Rectal smooth muscle tissue (tissue), 1 donor: Measurements from ENCODE around the gene CDKN1C.

ENCODE experiments used
- H3K27ac ChIP-seq: one replicate; pipeline ENCODE4 v1.7.0; 2013; ENCODE audit warnings: low read depth, low read length, inconsistent platforms
- H3K27me3 ChIP-seq: one replicate; pipeline ENCODE4 v1.7.0; 2013; ENCODE audit warnings: low read length; ENCODE audit not compliant: control insufficient read depth, insufficient read depth
- H3K36me3 ChIP-seq: one replicate; pipeline ENCODE4 v1.7.0; 2013; ENCODE audit warnings: low read length; ENCODE audit not compliant: control insufficient read depth, insufficient read depth
- H3K4me1 ChIP-seq: one replicate; pipeline ENCODE4 v1.7.0; 2013; ENCODE audit warnings: low read length; ENCODE audit not compliant: control insufficient read depth, insufficient read depth
- H3K4me3 ChIP-seq: one replicate; pipeline ENCODE4 v1.7.0; 2013; ENCODE audit warnings: low read length
- H3K9ac ChIP-seq: one replicate; pipeline ENCODE4 v1.7.0; 2013; ENCODE audit warnings: low read length

CDKN1C gene

GRCh38 chr11:2885678-2886081 is at the start of gene CDKN1C:
Gene CDKN1C, minus strand, starts transcription at chr11:2885775. Its CDS starts 319 bp downstream, at chr11:2885456.
- peak within 1 kb of the TSS; percentile 92 for H3K4me3 ChIP-seq
- no peaks in the 10 kb centered on the region for H3K27me3 ChIP-seq
- H3K27ac ChIP-seq: peak within 1 kb of the TSS; percentile 90
- H3K4me1 ChIP-seq: peaks cover 6% of the 10 kb centered on the region
- H3K36me3 ChIP-seq: no peaks in the 10 kb centered on the region
- H3K9ac ChIP-seq: peak within 1 kb of the TSS; percentile 49

- Histone ChIP-seq H3K4me1 (no peaks in the 10 kb centered on the region), H3K4me3 (no peak overlapping the region), H3K27me3 (peaks cover 4% of the 10 kb centered on the region), H3K27ac (no peak overlapping the region), H3K9ac (no peak overlapping the region), H3K36me3 (no peaks in the 10 kb centered on the region)
These were observed 49.1 kb upstream of the CDKN1C start for GRCh38 chr11:2934611-2935239.

DNA sequence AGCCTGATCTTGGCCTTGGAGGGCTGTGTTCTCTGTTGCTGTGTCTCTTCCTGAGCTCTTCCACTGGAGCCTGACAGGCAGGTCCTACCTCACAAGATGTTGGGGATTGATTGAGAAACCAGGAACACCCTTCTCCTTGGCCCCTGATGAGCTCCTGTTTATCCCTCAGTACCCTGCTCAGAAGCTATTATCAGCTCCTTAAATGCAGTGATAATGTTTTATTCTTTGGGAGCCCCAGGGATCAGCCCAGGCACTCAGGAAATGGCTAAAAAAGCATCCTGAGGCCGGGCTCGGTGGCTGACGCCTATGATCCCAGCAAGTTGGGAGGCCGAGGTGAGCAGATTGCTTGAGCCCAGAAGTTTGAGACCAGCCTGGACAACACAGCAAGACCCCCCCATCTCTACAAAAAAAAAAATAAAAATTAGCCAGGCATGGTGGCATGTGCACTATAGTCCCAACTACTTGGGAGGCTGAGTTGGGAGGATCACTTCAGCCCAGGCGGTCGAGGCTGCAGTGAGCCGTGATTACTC is 48.5 kb upstream of the CDKN1C start:
- no peaks in the 10 kb centered on the region for H3K36me3 ChIP-seq
- H3K27me3 ChIP-seq: peaks cover 5% of the 10 kb centered on the region
- no peaks in the 10 kb centered on the region for H3K4me1 ChIP-seq
- no peak overlapping the region for H3K27ac ChIP-seq
- no peak overlapping the region for H3K4me3 ChIP-seq
- H3K9ac ChIP-seq: no peak overlapping the region

DNA sequence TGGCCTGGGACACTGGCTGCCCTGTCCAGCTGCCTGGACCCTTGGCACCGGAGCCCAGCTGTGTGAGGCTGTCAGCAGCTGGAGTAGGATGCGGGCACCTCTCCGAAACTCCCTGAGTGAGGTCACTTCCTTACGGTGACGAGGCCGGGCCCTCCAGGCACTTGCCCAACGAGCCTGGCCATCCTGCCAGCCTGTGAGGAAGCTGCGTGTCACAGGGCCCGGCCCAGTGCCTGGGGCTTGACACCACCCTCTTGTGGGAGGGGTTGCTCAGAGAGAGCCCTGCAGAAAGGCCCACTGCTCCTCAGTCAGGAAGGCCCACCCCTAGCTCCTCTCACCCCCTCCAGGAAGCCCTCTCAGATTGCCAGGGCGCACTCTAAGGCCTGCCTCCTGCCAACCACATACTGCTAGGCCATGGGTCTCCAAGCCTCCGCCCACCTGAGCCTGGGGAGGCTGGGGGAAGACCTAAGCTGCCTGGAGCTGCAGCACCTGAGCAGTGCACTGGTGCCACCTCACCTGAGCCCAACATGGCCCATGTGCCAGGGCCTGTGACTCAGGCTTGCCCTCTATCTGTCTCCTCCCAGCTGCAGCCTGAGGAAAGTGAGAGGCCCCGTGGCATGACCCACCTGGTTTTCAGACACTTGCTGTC is 47.9 kb upstream of the CDKN1C start:
- H3K9ac ChIP-seq: no peak overlapping the region
- H3K27ac ChIP-seq: no peak overlapping the region
- no peaks in the 10 kb centered on the region for H3K36me3 ChIP-seq
- H3K27me3 ChIP-seq: peaks cover 5% of the 10 kb centered on the region
- H3K4me1 ChIP-seq: no peaks in the 10 kb centered on the region
- H3K4me3 ChIP-seq: no peak overlapping the region

GRCh38 chr11:2932850-2933251 is 47.3 kb upstream of the CDKN1C start:
- Histone ChIP-seq H3K4me3 (no peak overlapping the region), H3K4me1 (no peaks in the 10 kb centered on the region), H3K27me3 (peaks cover 5% of the 10 kb centered on the region), H3K9ac (no peak overlapping the region), H3K36me3 (no peaks in the 10 kb centered on the region), H3K27ac (no peak overlapping the region)

GRCh38 chr11:2931771-2932738 is 46.5 kb upstream of the CDKN1C start:
- Histone ChIP-seq H3K4me1 (no peaks in the 10 kb centered on the region), H3K9ac (no peak overlapping the region), H3K27ac (no peak overlapping the region), H3K27me3 (peaks cover 5% of the 10 kb centered on the region), H3K4me3 (no peak overlapping the region), H3K36me3 (no peaks in the 10 kb centered on the region)

DNA sequence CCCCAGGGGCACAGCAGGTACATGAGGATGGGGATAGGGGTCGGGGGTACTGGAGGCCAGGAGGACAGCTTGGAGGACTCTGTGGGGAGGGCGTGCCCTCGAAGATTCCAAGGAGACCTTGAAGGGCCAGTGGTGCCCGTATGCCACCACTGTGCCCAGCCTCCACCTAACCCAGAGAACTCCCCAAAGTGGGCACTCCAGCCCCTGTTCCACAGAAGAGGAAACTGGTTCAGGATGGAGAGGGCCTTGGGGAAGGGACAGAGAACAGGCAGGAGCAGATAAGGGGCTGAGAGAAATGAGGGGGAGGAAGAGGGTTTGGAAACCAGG is 45.8 kb upstream of the CDKN1C start:
- Histone ChIP-seq H3K4me1 (no peaks in the 10 kb centered on the region), H3K9ac (no peak overlapping the region), H3K27me3 (peaks cover 5% of the 10 kb centered on the region), H3K27ac (no peak overlapping the region), H3K36me3 (no peaks in the 10 kb centered on the region), H3K4me3 (no peak overlapping the region)

GRCh38 chr11:2930704-2931419 is 45.3 kb upstream of the CDKN1C start:
- Histone ChIP-seq H3K4me1 (no peaks in the 10 kb centered on the region), H3K4me3 (peak overlapping the region; percentile 34), H3K27me3 (peaks cover 5% of the 10 kb centered on the region), H3K36me3 (no peaks in the 10 kb centered on the region), H3K27ac (no peak overlapping the region), H3K9ac (no peak overlapping the region)

GRCh38 chr11:2929950-2930703 is 44.6 kb upstream of the CDKN1C start:
- Histone ChIP-seq H3K27me3 (peaks cover 5% of the 10 kb centered on the region), H3K36me3 (no peaks in the 10 kb centered on the region), H3K4me3 (peak overlapping the region; percentile 34), H3K27ac (no peak overlapping the region), H3K9ac (no peak overlapping the region), H3K4me1 (no peaks in the 10 kb centered on the region)

DNA sequence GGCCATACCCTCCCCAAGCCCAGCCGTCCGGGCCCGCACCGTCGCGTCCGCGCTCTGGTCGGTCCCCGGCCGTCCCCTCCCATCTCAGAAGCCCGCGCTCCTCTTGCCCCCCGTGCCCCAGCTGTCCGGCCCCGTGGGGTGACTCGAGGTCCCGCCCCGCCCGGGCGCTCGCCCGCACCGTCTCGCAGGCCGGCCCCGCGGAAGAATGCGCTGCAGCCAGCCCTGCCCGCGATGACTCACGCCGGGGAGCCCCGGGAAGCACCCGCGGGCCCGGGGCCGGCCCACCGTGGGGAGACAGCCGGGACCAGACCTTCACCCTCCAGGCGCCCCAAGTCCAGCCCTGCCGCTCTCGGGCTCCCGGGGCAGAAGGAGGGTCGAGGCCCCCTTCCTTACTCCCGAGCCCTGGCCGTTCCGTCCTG is 44.0 kb upstream of the CDKN1C start:
- peaks cover 5% of the 10 kb centered on the region for H3K27me3 ChIP-seq
- no peak overlapping the region for H3K9ac ChIP-seq
- H3K4me1 ChIP-seq: no peaks in the 10 kb centered on the region
- H3K4me3 ChIP-seq: peak overlapping the region; percentile 34
- no peak overlapping the region for H3K27ac ChIP-seq
- H3K36me3 ChIP-seq: no peaks in the 10 kb centered on the region

DNA sequence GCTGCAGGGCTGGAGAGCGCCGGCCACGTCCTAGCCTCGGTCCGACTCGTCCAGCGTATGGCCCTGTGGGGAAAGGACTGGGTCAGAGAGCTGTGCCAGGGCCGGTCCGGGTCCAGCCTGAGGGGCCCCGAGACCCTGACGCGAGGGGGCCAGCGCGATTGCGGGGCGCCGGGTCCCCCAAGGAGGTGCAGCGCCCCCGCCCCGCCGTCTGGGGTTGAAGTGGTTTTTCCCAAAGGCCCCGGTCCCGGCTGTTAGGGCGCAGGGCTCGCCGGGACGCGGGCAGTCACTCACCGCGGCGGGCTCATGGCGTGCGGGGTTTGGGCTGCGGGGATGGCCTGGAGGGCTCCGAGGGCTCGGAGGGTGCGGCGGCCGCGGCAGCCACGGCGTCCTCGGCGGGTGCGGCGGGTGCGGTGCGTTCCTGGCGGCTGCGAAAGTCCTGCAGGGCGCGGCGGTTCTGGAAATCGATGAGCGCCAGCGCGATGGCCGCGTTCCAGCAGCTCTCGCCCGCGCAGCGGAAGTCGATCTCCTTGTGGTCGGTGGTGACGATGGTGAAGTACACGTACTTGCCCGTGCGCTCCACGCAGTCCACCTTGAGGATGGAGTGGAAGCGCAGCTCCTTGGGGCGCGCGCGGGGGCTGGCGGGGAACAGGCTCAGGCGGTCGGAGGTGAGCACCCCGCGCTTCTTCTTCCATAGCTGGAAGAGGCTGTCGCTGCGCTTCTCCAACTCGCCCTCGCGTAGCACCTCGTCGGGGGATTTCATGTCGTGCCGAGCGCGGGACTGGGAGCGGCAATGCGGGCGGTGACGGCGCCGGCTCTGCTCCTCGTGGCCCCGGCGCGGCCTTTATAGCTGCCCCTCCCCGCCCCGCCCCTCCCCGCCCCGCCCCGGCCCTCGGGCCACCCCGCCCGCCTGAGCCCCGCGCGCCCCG is 43.3 kb upstream of the CDKN1C start, which contains the start of gene PHLDA2:
Gene PHLDA2, minus strand, starts transcription at position 816 of the 926 bp plus-strand sequence. Its CDS starts 56 bp downstream, at position 760.
- no peaks in the 10 kb centered on the region for H3K4me1 ChIP-seq
- H3K27me3 ChIP-seq: peaks cover 5% of the 10 kb centered on the region
- H3K36me3 ChIP-seq: no peaks in the 10 kb centered on the region
- no peak within 1 kb of the TSS for H3K9ac ChIP-seq
- peak within 1 kb of the TSS; percentile 68 for H3K4me3 ChIP-seq
- peak within 1 kb of the TSS; percentile 24 for H3K27ac ChIP-seq
